ENCODE results near the gene BTBD18. TPM values are rescaled to one million over a fixed set of nuclear protein-coding genes. Genes with fewer than 3 reads are reported as not detected.

The BTBD18 gene
- total RNA-seq, 1 donor from 2014 or later: not detected

Other genes starting within 250 kb of the BTBD18 start
- gene SLC43A1, start 236.1 kb downstream of the BTBD18 start, total RNA-seq: 9.1 and 11.0 TPM in 2 replicates
- 24.0 and 31.2 TPM in 2 replicates for gene TIMM10, start 221.1 kb downstream of the BTBD18 start, total RNA-seq
- gene SMTNL1, start 214.2 kb downstream of the BTBD18 start, total RNA-seq: 0.16 and 0.21 TPM in 2 replicates
- gene UBE2L6, start 184.1 kb downstream of the BTBD18 start, total RNA-seq: 31.1 and 36.8 TPM in 2 replicates
- gene SERPING1, start 154.1 kb downstream of the BTBD18 start, total RNA-seq: 4.1 TPM in 2 replicates
- 1.2 and 2.2 TPM in 2 replicates for gene YPEL4, start 101.9 kb downstream of the BTBD18 start, total RNA-seq
- 12.3 and 14.3 TPM in 2 replicates for gene CLP1, start 94.1 kb downstream of the BTBD18 start, total RNA-seq
- 42.8 and 47.4 TPM in 2 replicates for gene ZDHHC5, start 83.7 kb downstream of the BTBD18 start, total RNA-seq
- gene MED19, start 39.6 kb downstream of the BTBD18 start, total RNA-seq: 24.2 and 31.8 TPM in 2 replicates
- 61.8 and 76.4 TPM in 2 replicates for gene TMX2, start 39.2 kb downstream of the BTBD18 start, total RNA-seq
- 162 and 192 TPM in 2 replicates for gene SELENOH, start 10.3 kb downstream of the BTBD18 start, total RNA-seq
- gene CTNND1, start 10.0 kb upstream of the BTBD18 start, total RNA-seq: 98.3 and 99.4 TPM in 2 replicates

Measured in myocyte (in vitro differentiated cells).